SK-N-SH treated with all-trans-retinoic acid at 6 μM for 48 hours (cell line): ENCODE data around the gene SCN1B.

Source experiments
- PATZ1 ChIP-seq: fragments of 250-450 bp; sonication (Bioruptor Pico); IDR thresholded peaks from 2 replicates; pipeline ENCODE4 v1.8.0; 2020; ENCODE audit warnings: mild to moderate bottlenecking, moderate library complexity, borderline replicate concordance
- ZFP3 ChIP-seq: fragments of 250-450 bp; sonication (Bioruptor Pico); IDR thresholded peaks from 2 replicates; pipeline ENCODE4 v1.5.0; 2020; ENCODE audit warnings: mild to moderate bottlenecking, moderate library complexity
- ZFP30 ChIP-seq: fragments of 450-650 bp; formaldehyde crosslinking; IDR thresholded peaks from 2 replicates; pipeline ENCODE4 v1.5.0; 2022; ENCODE audit warnings: mild to moderate bottlenecking, moderate library complexity
- TF ChIP-seq, protein P1 (sequence below): fragments of 250-450 bp; sonication (Bioruptor Pico); IDR thresholded peaks from 2 replicates; pipeline ENCODE4 v1.8.0; 2021; ENCODE audit warnings: low read depth, mild to moderate bottlenecking, moderate library complexity, borderline replicate concordance

DNA sequence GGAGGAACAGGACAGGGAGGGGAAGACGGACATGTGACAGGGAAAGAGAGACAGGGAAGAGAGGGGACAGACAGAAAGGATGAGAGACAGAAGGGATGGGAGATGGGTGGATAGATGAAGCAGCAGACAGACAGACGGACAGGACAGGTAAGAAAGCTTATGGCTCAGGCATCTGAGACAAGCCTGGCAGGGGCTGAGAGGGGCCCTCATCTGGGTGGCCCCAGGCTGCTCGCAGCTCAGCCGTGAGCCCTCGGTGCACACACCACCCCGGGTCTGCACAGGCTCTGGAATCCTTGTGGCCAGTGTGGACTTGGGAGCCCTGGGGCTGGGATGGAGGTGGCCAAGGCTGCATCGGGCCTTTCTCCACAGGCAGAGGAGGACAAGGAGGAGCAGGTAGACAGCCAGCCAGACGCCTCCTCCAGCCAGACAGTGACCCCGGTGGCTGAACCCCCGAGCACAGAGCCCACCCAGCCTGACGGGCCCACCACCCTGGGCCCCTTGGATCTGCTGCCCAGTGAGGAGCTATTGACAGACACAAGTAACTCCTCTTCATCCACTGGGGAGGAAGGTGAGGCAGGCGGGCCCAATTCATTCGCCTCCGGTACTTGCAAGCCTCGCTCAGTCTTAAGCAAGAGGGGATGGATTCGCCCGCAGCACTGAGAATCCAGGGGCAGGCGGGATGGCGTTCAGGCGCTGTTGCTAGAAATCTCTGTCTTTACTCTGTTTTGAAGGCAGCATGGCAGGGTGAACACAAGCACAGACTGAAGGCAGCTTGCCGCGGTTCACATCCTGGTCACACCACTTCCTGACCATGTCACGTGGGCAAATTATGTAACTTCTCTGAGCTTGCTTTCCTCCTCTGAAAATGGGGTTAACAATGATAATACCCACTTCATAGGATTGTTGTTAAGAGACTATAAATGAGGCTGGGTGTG, 16.2 kb upstream of the SCN1B start:
- TF ChIP-seq PATZ1 (CRISPR knock-in tag) (no peak), ZFP30 (no peak), ZFP3 (CRISPR knock-in tag) (no peak)
- TF ChIP-seq, protein P1, sequence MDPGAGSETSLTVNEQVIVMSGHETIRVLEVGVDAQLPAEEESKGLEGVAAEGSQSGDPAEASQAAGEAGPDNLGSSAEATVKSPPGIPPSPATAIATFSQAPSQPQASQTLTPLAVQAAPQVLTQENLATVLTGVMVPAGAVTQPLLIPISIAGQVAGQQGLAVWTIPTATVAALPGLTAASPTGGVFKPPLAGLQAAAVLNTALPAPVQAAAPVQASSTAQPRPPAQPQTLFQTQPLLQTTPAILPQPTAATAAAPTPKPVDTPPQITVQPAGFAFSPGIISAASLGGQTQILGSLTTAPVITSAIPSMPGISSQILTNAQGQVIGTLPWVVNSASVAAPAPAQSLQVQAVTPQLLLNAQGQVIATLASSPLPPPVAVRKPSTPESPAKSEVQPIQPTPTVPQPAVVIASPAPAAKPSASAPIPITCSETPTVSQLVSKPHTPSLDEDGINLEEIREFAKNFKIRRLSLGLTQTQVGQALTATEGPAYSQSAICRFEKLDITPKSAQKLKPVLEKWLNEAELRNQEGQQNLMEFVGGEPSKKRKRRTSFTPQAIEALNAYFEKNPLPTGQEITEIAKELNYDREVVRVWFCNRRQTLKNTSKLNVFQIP, result no peak
